ENCODE data around the gene MYO5A. TPM values are rescaled to one million over a fixed set of nuclear protein-coding genes. Genes with fewer than 3 reads are reported as not detected.

The MYO5A gene
- total RNA-seq, 1 experiment from 2014 or later: 9.9 TPM

DNA sequence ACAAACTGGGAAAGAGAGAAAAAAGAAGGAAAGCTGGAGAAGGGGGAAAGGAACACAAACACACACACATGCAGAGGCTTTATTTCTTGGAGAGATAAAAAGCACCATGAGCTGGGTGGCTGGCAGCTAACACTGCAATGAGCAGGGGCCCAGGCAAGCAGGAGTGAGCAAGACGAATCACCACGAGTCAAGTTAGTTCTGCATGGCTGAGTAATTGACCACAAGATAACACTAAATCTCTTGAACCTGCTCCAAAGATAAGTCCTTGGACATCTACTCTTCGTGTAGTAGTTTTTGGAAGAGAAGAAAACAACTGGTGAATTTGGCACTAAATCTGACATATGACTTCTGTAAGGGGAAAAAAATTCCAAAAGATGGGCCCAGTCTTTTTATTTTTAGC, 100.9 kb downstream of the MYO5A start:
- Histone ChIP-seq H3K27me3 (replicated peaks; ENCODE audit: control insufficient read depth, insufficient read depth, low read length) (no peaks in the 10 kb centered on the region), H3K36me3 (ENCODE audit: control insufficient read depth, insufficient read depth, low read length) (no peaks in the 10 kb centered on the region), H3K4me1 (no peaks in the 10 kb centered on the region), H3K9me3 (no peaks in the 10 kb centered on the region; the same call in 1 of the 2 replicates), H3K4me3 (ENCODE audit: low read depth, low read length) (no peak overlapping the region)
- no TSS peak for BruUV-seq (replicated peaks)
- intact Hi-C loops (cut with micrococcal nuclease; ENCODE audit: unreplicated experiment): no loop called here
- TF ChIP-seq, protein P1, sequence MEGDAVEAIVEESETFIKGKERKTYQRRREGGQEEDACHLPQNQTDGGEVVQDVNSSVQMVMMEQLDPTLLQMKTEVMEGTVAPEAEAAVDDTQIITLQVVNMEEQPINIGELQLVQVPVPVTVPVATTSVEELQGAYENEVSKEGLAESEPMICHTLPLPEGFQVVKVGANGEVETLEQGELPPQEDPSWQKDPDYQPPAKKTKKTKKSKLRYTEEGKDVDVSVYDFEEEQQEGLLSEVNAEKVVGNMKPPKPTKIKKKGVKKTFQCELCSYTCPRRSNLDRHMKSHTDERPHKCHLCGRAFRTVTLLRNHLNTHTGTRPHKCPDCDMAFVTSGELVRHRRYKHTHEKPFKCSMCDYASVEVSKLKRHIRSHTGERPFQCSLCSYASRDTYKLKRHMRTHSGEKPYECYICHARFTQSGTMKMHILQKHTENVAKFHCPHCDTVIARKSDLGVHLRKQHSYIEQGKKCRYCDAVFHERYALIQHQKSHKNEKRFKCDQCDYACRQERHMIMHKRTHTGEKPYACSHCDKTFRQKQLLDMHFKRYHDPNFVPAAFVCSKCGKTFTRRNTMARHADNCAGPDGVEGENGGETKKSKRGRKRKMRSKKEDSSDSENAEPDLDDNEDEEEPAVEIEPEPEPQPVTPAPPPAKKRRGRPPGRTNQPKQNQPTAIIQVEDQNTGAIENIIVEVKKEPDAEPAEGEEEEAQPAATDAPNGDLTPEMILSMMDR (IDR thresholded peaks at IDR 0.05; ENCODE audit: insufficient read depth in 1 of 2, low read depth in 1 of 2, low read length in 1 of 2, severe bottlenecking in 1 of 2, unreplicated experiment in 1 of 2): no peak
- POLR2A ChIA-PET: no interaction called here
- H3K9me3 Mint-ChIP-seq (ENCODE audit: unreplicated experiment): no peaks in the 10 kb centered on the region
- H3K27ac Mint-ChIP-seq (ENCODE audit: unreplicated experiment): no peak overlapping the region
- no peaks in the 10 kb centered on the region for H3K36me3 Mint-ChIP-seq (ENCODE audit: insufficient read depth, unreplicated experiment)
- CTCF ChIA-PET: no interaction called here
- H3K4me1 Mint-ChIP-seq (ENCODE audit: low read depth, unreplicated experiment): peaks cover 7% of the 10 kb centered on the region
- no peak for DNase-seq
- H3K4me3 Mint-ChIP-seq (ENCODE audit: unreplicated experiment): no peak overlapping the region
- H3K27me3 Mint-ChIP-seq (ENCODE audit: insufficient read depth, unreplicated experiment): no peaks in the 10 kb centered on the region

DNA sequence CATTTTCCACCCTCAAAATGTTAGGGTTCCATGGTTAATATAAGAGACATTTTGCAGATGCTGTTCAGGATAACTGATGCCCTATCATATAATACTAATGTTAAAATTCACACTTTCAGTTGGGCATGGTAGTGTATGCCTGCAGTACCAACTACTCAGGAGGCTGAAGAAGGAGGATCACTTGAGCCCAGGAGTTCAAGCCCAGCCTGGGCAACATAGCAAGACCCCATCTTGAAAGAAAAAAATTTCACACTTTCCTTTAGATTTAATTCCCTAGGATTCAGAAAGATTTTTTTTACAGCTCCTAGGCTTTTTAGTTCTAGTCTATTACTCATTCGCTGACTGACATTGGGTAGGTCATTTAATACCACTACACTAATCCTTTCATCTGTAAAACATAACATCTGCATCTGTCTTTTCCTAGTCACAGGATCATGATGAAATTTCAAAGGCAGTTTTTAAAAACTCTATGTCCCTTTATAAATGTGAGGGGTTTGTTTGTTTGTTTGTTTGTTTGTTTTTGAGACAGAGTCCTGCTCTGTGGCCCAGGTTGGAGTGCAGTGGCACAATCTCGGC, 103.7 kb downstream of the MYO5A start:
- BruUV-seq (replicated peaks): no TSS peak
- intact Hi-C loops (cut with micrococcal nuclease; ENCODE audit: unreplicated experiment): no loop called here

DNA sequence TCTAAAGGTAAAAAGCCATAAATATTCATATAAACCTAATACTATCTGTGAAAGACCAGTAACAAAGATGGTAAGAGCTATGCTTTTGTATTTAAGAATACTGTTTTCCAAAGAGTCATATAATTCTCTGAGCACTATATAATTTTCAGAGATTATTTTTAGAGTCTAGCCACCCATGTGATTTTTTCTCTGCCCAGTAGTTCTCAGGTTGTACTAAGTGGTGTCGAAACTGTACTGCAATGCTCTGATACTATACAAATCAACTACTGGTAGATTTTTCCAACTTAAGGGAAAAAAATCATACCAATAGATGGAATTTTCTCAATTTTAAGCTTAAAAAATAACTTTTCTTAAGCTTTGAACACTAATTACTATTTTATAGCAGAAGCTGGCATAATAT, 104.8 kb downstream of the MYO5A start:
- H3K4me3 ChIP-seq (ENCODE audit: low read depth, low read length): no peak overlapping the region
- intact Hi-C loops (cut with micrococcal nuclease; ENCODE audit: unreplicated experiment): no loop called here
- TF ChIP-seq, protein P1 (IDR thresholded peaks at IDR 0.05; ENCODE audit: insufficient read depth in 1 of 2, low read depth in 1 of 2, low read length in 1 of 2, severe bottlenecking in 1 of 2, unreplicated experiment in 1 of 2): no peak
- H3K4me1 Mint-ChIP-seq (ENCODE audit: low read depth, unreplicated experiment): peaks cover 7% of the 10 kb centered on the region
- BruUV-seq (replicated peaks): no TSS peak
- no peaks in the 10 kb centered on the region for H3K27me3 Mint-ChIP-seq (ENCODE audit: insufficient read depth, unreplicated experiment)
- no peak overlapping the region for H3K27ac Mint-ChIP-seq (ENCODE audit: unreplicated experiment)
- H3K27me3 ChIP-seq (replicated peaks; ENCODE audit: control insufficient read depth, insufficient read depth, low read length): no peaks in the 10 kb centered on the region
- H3K4me1 ChIP-seq: no peaks in the 10 kb centered on the region
- H3K4me3 Mint-ChIP-seq (ENCODE audit: unreplicated experiment): no peak overlapping the region
- POLR2A ChIA-PET: no interaction called here
- CTCF ChIA-PET: no interaction called here
- H3K36me3 ChIP-seq (ENCODE audit: control insufficient read depth, insufficient read depth, low read length): no peaks in the 10 kb centered on the region
- H3K36me3 Mint-ChIP-seq (ENCODE audit: insufficient read depth, unreplicated experiment): no peaks in the 10 kb centered on the region
- H3K9me3 ChIP-seq: no peaks in the 10 kb centered on the region; the same call in 1 of the 2 replicates
- no peak for DNase-seq
- H3K9me3 Mint-ChIP-seq (ENCODE audit: unreplicated experiment): no peaks in the 10 kb centered on the region

More for the DNA sequence above, 103.7 kb downstream of the MYO5A start:
- Mint-ChIP-seq H3K4me3 (ENCODE audit: unreplicated experiment) (no peak overlapping the region), H3K27ac (ENCODE audit: unreplicated experiment) (no peak overlapping the region), H3K9me3 (ENCODE audit: unreplicated experiment) (no peaks in the 10 kb centered on the region), H3K4me1 (ENCODE audit: low read depth, unreplicated experiment) (peaks cover 7% of the 10 kb centered on the region), H3K36me3 (ENCODE audit: insufficient read depth, unreplicated experiment) (no peaks in the 10 kb centered on the region), H3K27me3 (ENCODE audit: insufficient read depth, unreplicated experiment) (no peaks in the 10 kb centered on the region)
- TF ChIP-seq, protein P1 (IDR thresholded peaks at IDR 0.05; ENCODE audit: insufficient read depth in 1 of 2, low read depth in 1 of 2, low read length in 1 of 2, severe bottlenecking in 1 of 2, unreplicated experiment in 1 of 2): no peak
- Histone ChIP-seq H3K9me3 (no peaks in the 10 kb centered on the region; the same call in 1 of the 2 replicates), H3K4me1 (no peaks in the 10 kb centered on the region), H3K4me3 (ENCODE audit: low read depth, low read length) (no peak overlapping the region), H3K27me3 (replicated peaks; ENCODE audit: control insufficient read depth, insufficient read depth, low read length) (no peaks in the 10 kb centered on the region), H3K36me3 (ENCODE audit: control insufficient read depth, insufficient read depth, low read length) (no peaks in the 10 kb centered on the region)
- ChIA-PET CTCF (no interaction called here), POLR2A (no interaction called here)
- DNase-seq: no peak
